Gastrocnemius medialis (tissue), 4 donors: ENCODE data around the gene BCL2A1. TPM values are rescaled to one million over a fixed set of nuclear protein-coding genes. Genes with fewer than 3 reads are reported as not detected.

Source experiments
- ATAC-seq, 2 donors: fragments of 150-250 bp; one replicate each; pipeline ENCODE4 v1.9.1; 2016
- DNase-seq, 2 donors: peaks; one replicate each; pipeline ENCODE4 v3.0.0-alpha.2; 2019
- H3K27ac ChIP-seq, 4 donors: fragments of 200-600 bp; sonication (generic); 1 replicate in 1 of 4; 2 replicates in 3 of 4; pipeline ENCODE4 v1.5.1; 2016 to 2018; ENCODE audit warnings: mild to moderate bottlenecking in 2 of 4, moderate library complexity in 1 of 4
- H3K27me3 ChIP-seq, 3 donors: fragments of 200-600 bp; sonication (generic) in 2 of 3; 1 replicate in 1 of 3; 2 replicates in 2 of 3; pipeline versions ENCODE4 v1.5.1 to v1.6.0; 2016 to 2019; ENCODE audit warnings: mild to moderate bottlenecking in 1 of 3, moderate library complexity in 1 of 3
- H3K36me3 ChIP-seq, 2 donors: fragments of 200-600 bp; sonication (generic) in 1 of 2; one replicate each; pipeline ENCODE4 v1.5.1; 2017 to 2018
- H3K4me1 ChIP-seq, 2 donors: fragments of 200-600 bp; sonication (generic) in 1 of 2; one replicate each; pipeline ENCODE4 v1.5.1; 2016 to 2017; ENCODE audit warnings: mild to moderate bottlenecking in 2 of 2
- H3K4me3 ChIP-seq, 4 donors: fragments of 200-600 bp; sonication (generic) in 3 of 4; 1 replicate in 1 of 4; 2 replicates in 3 of 4; pipeline ENCODE4 v1.5.1; 2016 to 2019; ENCODE audit warnings: mild to moderate bottlenecking in 2 of 4
- H3K9me3 ChIP-seq, 3 donors: fragments of 200-600 bp; sonication (generic) in 2 of 3; 1 replicate in 1 of 3; 2 replicates in 2 of 3; pipeline ENCODE4 v1.5.1; 2016 to 2019
- CTCF ChIP-seq, 5 experiments: fragments of 450-650 bp in 3 of 5; fragments of 200-600 bp in 2 of 5; sonication (generic) in 2 of 5; IDR thresholded peaks in 4 of 5; conservative IDR thresholded peaks in 1 of 5; 1 replicate in 4 of 5; 2 replicates in 1 of 5; pipeline ENCODE4 v1.5.1; 2016 to 2019; ENCODE audit warnings: antibody characterized with exemption in 5 of 5, mild to moderate bottlenecking in 3 of 5, moderate library complexity in 3 of 5
- POLR2A ChIP-seq, 2 donors: fragments of 450-650 bp; IDR thresholded peaks; one replicate each; pipeline ENCODE4 v1.6.1; 2017; ENCODE audit warnings: antibody characterized with exemption in 2 of 2, mild to moderate bottlenecking in 2 of 2, moderate library complexity in 2 of 2
- in situ Hi-C, 4 donors: fragments of 200-750 bp; cut with MboI; loops; one replicate each; pipeline versions ENCODE4 v1.15.0 to v1.8.0; 2017; ENCODE audit warnings: low sequenced_read_pairs in 4 of 4
- intact Hi-C: fragments of 100-400 bp; cut with DNase I; formaldehyde crosslinking; loops from one replicate; pipeline ENCODE4 v1.15.1; 2023; ENCODE audit warnings: low total_unique reads
- total RNA-seq, 4 donors: library from RNA; depleted of rRNA; stranded (reverse); fragments of >200 nt; gene quantifications; one replicate each; pipeline versions ENCODE4 v1.1.0 to v1.2.3, GENCODE V29; 2016

Gene BCL2A1
- total RNA-seq, 4 donors from 2014 or later = 3.8 TPM; not detected in 3

GRCh38 chr15:79948761-79949160, 22.2 kb downstream of the BCL2A1 start:
- ATAC-seq (no peak), DNase-seq (no peak)
- intact Hi-C loops = no loop called here
- Histone ChIP-seq H3K9me3 (no peaks in the 10 kb centered on the region), H3K4me3 (no peak overlapping the region), H3K4me1 (no peaks in the 10 kb centered on the region), H3K27me3 (no peaks in the 10 kb centered on the region), H3K27ac (no peak overlapping the region), H3K36me3 (no peaks in the 10 kb centered on the region)
- in situ Hi-C loops = no loop called here
- no peak for TF ChIP-seq CTCF (IDR thresholded peaks at IDR 0.05 in 4 of 5, conservative IDR thresholded peaks at IDR 0.05 in 1 of 5)
- TF ChIP-seq POLR2A (IDR thresholded peaks at IDR 0.05) = no peak

GRCh38 chr15:79948095-79948695, 22.8 kb downstream of the BCL2A1 start:
- Histone ChIP-seq H3K27ac (no peak overlapping the region), H3K4me1 (no peaks in the 10 kb centered on the region), H3K9me3 (no peaks in the 10 kb centered on the region), H3K4me3 (no peak overlapping the region), H3K27me3 (no peaks in the 10 kb centered on the region), H3K36me3 (no peaks in the 10 kb centered on the region)
- in situ Hi-C loops (no loop called here), intact Hi-C loops (no loop called here)
- DNase-seq (no peak), ATAC-seq (no peak)
- TF ChIP-seq POLR2A (IDR thresholded peaks at IDR 0.05) (no peak), CTCF (IDR thresholded peaks at IDR 0.05 in 4 of 5, conservative IDR thresholded peaks at IDR 0.05 in 1 of 5) (no peak)

- in situ Hi-C loops = no loop called here
- Histone ChIP-seq H3K4me1 (no peaks in the 10 kb centered on the region), H3K4me3 (no peak overlapping the region), H3K27me3 (no peaks in the 10 kb centered on the region), H3K27ac (no peak overlapping the region), H3K36me3 (no peaks in the 10 kb centered on the region), H3K9me3 (no peaks in the 10 kb centered on the region)
- DNase-seq (no peak), ATAC-seq (no peak)
- intact Hi-C loops = no loop called here
- no peak for TF ChIP-seq POLR2A (IDR thresholded peaks at IDR 0.05)
- TF ChIP-seq CTCF (IDR thresholded peaks at IDR 0.05 in 4 of 5, conservative IDR thresholded peaks at IDR 0.05 in 1 of 5) = no peak
Observed at GRCh38 chr15:79947009-79947408, 24.0 kb downstream of the BCL2A1 start.

- Histone ChIP-seq H3K4me3 (no peak overlapping the region), H3K9me3 (no peaks in the 10 kb centered on the region), H3K4me1 (no peaks in the 10 kb centered on the region), H3K27ac (no peak overlapping the region), H3K36me3 (no peaks in the 10 kb centered on the region), H3K27me3 (no peaks in the 10 kb centered on the region)
- TF ChIP-seq CTCF (IDR thresholded peaks at IDR 0.05 in 4 of 5, conservative IDR thresholded peaks at IDR 0.05 in 1 of 5) (no peak), POLR2A (IDR thresholded peaks at IDR 0.05) (no peak)
- in situ Hi-C loops = no loop called here
- DNase-seq (no peak), ATAC-seq (no peak)
- intact Hi-C loops = no loop called here
Observed at GRCh38 chr15:79944622-79945021, 26.4 kb downstream of the BCL2A1 start.

- Histone ChIP-seq H3K27me3 (no peaks in the 10 kb centered on the region), H3K27ac (no peak overlapping the region), H3K4me3 (no peak overlapping the region), H3K4me1 (no peaks in the 10 kb centered on the region), H3K9me3 (no peaks in the 10 kb centered on the region), H3K36me3 (no peaks in the 10 kb centered on the region)
- intact Hi-C loops = no loop called here
- DNase-seq (no peak), ATAC-seq (no peak)
- TF ChIP-seq POLR2A (IDR thresholded peaks at IDR 0.05) (no peak), CTCF (IDR thresholded peaks at IDR 0.05 in 4 of 5, conservative IDR thresholded peaks at IDR 0.05 in 1 of 5) (no peak)
- in situ Hi-C loops = no loop called here
Observed at GRCh38 chr15:79943820-79944219, 27.2 kb downstream of the BCL2A1 start.
